HUES6 (cell line): ENCODE results near the gene CDKL1.
"Not testable (repeated sequence)": the region's sequence is repeated elsewhere in the genome, so short reads cannot be mapped to it uniquely, and the experiment has no call there.

ENCODE experiments used
- H3K27ac ChIP-seq: 2 replicates; pipeline ENCODE4 v1.7.0; 2013; ENCODE audit warnings: low read depth, mild to moderate bottlenecking, low read length, inconsistent platforms
- H3K27me3 ChIP-seq: 2 replicates; pipeline ENCODE4 v1.6.1; 2013; ENCODE audit warnings: low read length; ENCODE audit not compliant: control insufficient read depth, insufficient read depth
- H3K36me3 ChIP-seq: 2 replicates; pipeline ENCODE4 v1.6.1; 2013; ENCODE audit warnings: low read length; ENCODE audit not compliant: control insufficient read depth, insufficient read depth
- H3K4me1 ChIP-seq: 2 replicates; pipeline ENCODE4 v1.6.1; 2013; ENCODE audit warnings: low read length; ENCODE audit not compliant: control insufficient read depth, insufficient read depth
- H3K4me3 ChIP-seq: 2 replicates; pipeline ENCODE4 v1.5.1; 2013; ENCODE audit warnings: low read depth, low read length
- H3K9ac ChIP-seq: one replicate; pipeline ENCODE4 v1.6.1; 2013; ENCODE audit warnings: mild to moderate bottlenecking, low read length
- H3K9me3 ChIP-seq: 2 replicates; pipeline ENCODE4 v1.6.1; 2013; ENCODE audit warnings: low read depth, low read length; ENCODE audit not compliant: control insufficient read depth, insufficient read depth

Gene CDKL1

GRCh38 chr14:50356283-50356682, 40.4 kb downstream of the CDKL1 start:
- H3K9me3 ChIP-seq, H3K36me3 ChIP-seq, H3K4me1 ChIP-seq, H3K4me3 ChIP-seq, H3K27ac ChIP-seq, H3K27me3 ChIP-seq, H3K9ac ChIP-seq: not testable (repeated sequence)

GRCh38 chr14:50355692-50356091, 41.0 kb downstream of the CDKL1 start:
- H3K36me3 ChIP-seq: no peaks in the 10 kb centered on the region
- no peak overlapping the region for H3K9ac ChIP-seq
- no peaks in the 10 kb centered on the region for H3K4me1 ChIP-seq
- no peak overlapping the region for H3K27ac ChIP-seq
- H3K4me3 ChIP-seq: no peak overlapping the region
- H3K27me3 ChIP-seq: no peaks in the 10 kb centered on the region
- no peaks in the 10 kb centered on the region for H3K9me3 ChIP-seq

GRCh38 chr14:50354527-50354926, 42.2 kb downstream of the CDKL1 start:
- H3K9ac ChIP-seq: no peak overlapping the region
- no peak overlapping the region for H3K4me3 ChIP-seq
- no peaks in the 10 kb centered on the region for H3K36me3 ChIP-seq
- no peaks in the 10 kb centered on the region for H3K9me3 ChIP-seq
- H3K4me1 ChIP-seq: no peaks in the 10 kb centered on the region
- no peak overlapping the region for H3K27ac ChIP-seq
- no peaks in the 10 kb centered on the region for H3K27me3 ChIP-seq

- no peaks in the 10 kb centered on the region for H3K4me1 ChIP-seq
- H3K4me3 ChIP-seq: no peak overlapping the region
- no peaks in the 10 kb centered on the region for H3K36me3 ChIP-seq
- H3K9me3 ChIP-seq: no peaks in the 10 kb centered on the region
- H3K9ac ChIP-seq: no peak overlapping the region
- no peak overlapping the region for H3K27ac ChIP-seq
- H3K27me3 ChIP-seq: no peaks in the 10 kb centered on the region
Observed at GRCh38 chr14:50353126-50353525, 43.6 kb downstream of the CDKL1 start.

GRCh38 chr14:50352584-50352983, 44.1 kb downstream of the CDKL1 start:
- no peaks in the 10 kb centered on the region for H3K9me3 ChIP-seq
- H3K4me1 ChIP-seq: peaks cover 5% of the 10 kb centered on the region; the same call in 1 of the 2 replicates
- no peak overlapping the region for H3K27ac ChIP-seq
- no peak overlapping the region for H3K4me3 ChIP-seq
- no peaks in the 10 kb centered on the region for H3K36me3 ChIP-seq
- H3K27me3 ChIP-seq: no peaks in the 10 kb centered on the region
- H3K9ac ChIP-seq: no peak overlapping the region

GRCh38 chr14:50350975-50351374, 45.7 kb downstream of the CDKL1 start:
- H3K27me3 ChIP-seq: no peaks in the 10 kb centered on the region
- no peak overlapping the region for H3K27ac ChIP-seq
- peaks cover 9% of the 10 kb centered on the region; the same call in 1 of the 2 replicates for H3K4me1 ChIP-seq
- no peak overlapping the region for H3K9ac ChIP-seq
- H3K9me3 ChIP-seq: no peaks in the 10 kb centered on the region
- no peak overlapping the region for H3K4me3 ChIP-seq
- H3K36me3 ChIP-seq: no peaks in the 10 kb centered on the region

GRCh38 chr14:50348933-50349332, 47.7 kb downstream of the CDKL1 start:
- H3K9me3 ChIP-seq: no peaks in the 10 kb centered on the region
- H3K27ac ChIP-seq: no peak overlapping the region
- no peaks in the 10 kb centered on the region for H3K27me3 ChIP-seq
- no peak overlapping the region for H3K4me3 ChIP-seq
- H3K9ac ChIP-seq: no peak overlapping the region
- H3K36me3 ChIP-seq: no peaks in the 10 kb centered on the region
- peaks cover 9% of the 10 kb centered on the region; the same call in 1 of the 2 replicates for H3K4me1 ChIP-seq

- no peak overlapping the region for H3K9ac ChIP-seq
- H3K9me3 ChIP-seq: no peaks in the 10 kb centered on the region
- H3K4me1 ChIP-seq: peaks cover 14% of the 10 kb centered on the region; the same call in 1 of the 2 replicates
- H3K4me3 ChIP-seq: no peak overlapping the region
- no peak overlapping the region for H3K27ac ChIP-seq
- H3K27me3 ChIP-seq: no peaks in the 10 kb centered on the region
- no peaks in the 10 kb centered on the region for H3K36me3 ChIP-seq
Observed at GRCh38 chr14:50347521-50347920, 49.2 kb downstream of the CDKL1 start.

- Histone ChIP-seq H3K9ac (no peak overlapping the region), H3K4me3 (no peak overlapping the region), H3K27me3 (no peaks in the 10 kb centered on the region), H3K36me3 (no peaks in the 10 kb centered on the region), H3K4me1 (peaks cover 16% of the 10 kb centered on the region; the same call in 1 of the 2 replicates), H3K9me3 (no peaks in the 10 kb centered on the region), H3K27ac (no peak overlapping the region)
Observed at GRCh38 chr14:50345846-50346422, 50.7 kb downstream of the CDKL1 start.

GRCh38 chr14:50344876-50345563, 51.7 kb downstream of the CDKL1 start:
- H3K4me3 ChIP-seq: no peak overlapping the region
- no peak overlapping the region for H3K9ac ChIP-seq
- H3K9me3 ChIP-seq: no peaks in the 10 kb centered on the region
- peaks cover 19% of the 10 kb centered on the region; the same call in 1 of the 2 replicates for H3K4me1 ChIP-seq
- H3K36me3 ChIP-seq: no peaks in the 10 kb centered on the region
- H3K27me3 ChIP-seq: no peaks in the 10 kb centered on the region
- H3K27ac ChIP-seq: no peak overlapping the region

GRCh38 chr14:50344116-50344775, 52.4 kb downstream of the CDKL1 start:
- Histone ChIP-seq H3K4me3 (no peak overlapping the region), H3K9me3 (no peaks in the 10 kb centered on the region), H3K9ac (no peak overlapping the region), H3K27me3 (no peaks in the 10 kb centered on the region), H3K36me3 (no peaks in the 10 kb centered on the region), H3K4me1 (peaks cover 19% of the 10 kb centered on the region; the same call in 1 of the 2 replicates), H3K27ac (no peak overlapping the region)
